DMS114 treated with DMSO at 0.1 percent for 48 hours (cell line): ENCODE data around the gene HDAC8.
"Not testable (repeated sequence)": the region's sequence is repeated elsewhere in the genome, so short reads cannot be mapped to it uniquely, and the experiment has no call there.

Experiments
- DNase-seq: peaks from one replicate; lab custom pipeline; 2025; ENCODE audit not compliant: unreplicated experiment; lab: John Stamatoyannopoulos, UW

The HDAC8 gene

DNA sequence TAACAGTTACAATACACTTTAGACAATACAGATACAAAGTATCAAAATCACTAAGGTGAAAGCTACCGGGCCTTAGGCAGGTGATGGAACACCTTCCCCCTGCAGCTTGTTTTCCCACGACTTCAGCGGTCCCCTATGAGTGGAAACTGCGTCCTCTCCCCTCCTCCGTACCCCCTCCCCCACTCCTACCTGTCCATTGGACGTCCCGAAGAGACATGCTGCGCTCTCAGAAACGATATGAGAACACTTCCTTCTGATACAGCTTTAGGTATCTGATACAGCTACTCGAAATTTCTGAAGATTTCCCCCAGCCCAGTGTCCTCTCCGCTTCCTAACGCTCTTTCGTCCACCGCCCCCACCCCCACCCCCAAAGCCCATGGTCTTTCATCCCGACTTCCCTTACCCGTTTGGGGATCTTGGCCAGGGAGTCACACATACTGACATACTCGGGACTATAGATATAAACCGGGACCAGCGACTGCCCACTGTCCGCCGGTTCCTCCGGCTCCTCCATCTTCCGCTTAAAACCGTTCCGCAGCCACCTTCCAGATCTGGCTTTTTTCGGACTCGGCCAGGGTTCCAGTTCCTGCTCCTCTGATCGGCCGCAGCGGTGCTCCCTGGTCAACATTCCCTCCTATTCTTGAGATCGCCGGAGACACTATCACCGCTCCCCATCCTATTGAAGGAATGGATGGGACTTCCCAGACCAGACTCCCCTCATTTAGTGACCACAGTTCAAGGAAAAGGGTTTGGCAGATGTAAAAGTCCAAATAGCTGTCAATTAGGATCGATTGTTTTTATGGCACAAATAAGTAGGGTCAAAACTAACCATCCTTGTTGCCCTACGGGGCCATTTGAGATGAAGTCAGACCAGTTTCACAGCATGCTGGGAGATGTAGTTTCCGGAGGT, at the start of gene HDAC8:
TSS of gene HDAC8 (minus strand) at position 596 of the 910 bp plus-strand sequence. CDS start at position 514, 82 bp downstream.
- DNase-seq, result peak; percentile 74

DNA sequence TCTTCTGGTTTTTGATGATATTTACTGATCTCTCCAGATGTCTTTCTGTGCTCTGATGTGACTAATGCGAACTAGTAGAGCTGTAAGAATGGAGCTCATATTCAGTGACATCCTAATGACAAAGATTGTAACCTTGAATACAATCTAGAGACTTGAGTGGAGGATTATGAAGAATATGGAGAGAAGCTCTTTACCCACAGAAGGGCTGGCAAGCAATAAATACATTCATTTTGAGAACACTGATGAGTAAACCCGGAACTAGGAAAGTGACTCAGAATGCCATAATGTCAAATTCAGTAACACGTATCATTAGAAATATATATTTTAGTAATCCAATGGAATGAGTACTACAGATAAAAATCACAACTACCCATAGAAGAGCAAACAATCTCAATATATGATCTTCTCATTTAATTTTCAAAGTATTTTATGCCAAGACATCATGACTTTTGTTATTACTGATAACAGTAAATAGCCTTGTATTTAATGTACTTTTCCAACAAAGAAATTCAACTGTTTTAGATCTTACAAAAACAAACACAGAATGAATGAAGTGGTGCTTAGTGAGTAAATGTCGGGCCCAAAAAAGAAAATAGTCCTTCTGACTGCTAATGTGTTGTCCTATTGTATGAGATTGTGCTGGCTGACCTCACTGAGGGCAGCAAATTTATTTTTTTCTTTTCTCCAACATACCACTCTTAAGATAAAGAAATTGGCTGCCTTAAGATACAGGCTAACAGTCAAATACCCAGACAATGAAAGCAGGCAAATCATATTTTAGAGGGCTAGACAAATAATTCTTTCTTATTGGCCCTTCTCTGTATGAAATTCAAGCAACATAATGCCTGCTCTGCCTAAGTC, 49.2 kb upstream of the HDAC8 start:
- no peak for DNase-seq

DNA sequence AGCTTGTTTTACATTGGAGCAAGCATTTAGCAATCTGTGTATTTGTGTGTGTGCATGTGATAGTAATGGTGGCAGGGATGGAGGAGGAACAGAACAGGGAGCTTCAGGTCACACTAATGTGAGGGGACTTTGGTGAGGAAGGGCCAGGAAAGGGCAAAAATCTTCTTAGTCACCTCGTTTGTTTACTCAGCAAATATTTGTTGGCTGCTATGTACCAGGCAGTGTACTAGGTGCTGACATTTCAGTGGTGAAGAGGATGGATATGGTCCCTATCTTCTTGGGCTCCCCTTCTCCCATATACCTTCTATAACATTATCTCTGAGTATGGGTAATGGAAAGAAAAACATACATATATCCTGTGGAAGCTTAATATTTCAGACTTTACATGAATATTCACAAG, 48.5 kb upstream of the HDAC8 start:
- no peak for DNase-seq

DNA sequence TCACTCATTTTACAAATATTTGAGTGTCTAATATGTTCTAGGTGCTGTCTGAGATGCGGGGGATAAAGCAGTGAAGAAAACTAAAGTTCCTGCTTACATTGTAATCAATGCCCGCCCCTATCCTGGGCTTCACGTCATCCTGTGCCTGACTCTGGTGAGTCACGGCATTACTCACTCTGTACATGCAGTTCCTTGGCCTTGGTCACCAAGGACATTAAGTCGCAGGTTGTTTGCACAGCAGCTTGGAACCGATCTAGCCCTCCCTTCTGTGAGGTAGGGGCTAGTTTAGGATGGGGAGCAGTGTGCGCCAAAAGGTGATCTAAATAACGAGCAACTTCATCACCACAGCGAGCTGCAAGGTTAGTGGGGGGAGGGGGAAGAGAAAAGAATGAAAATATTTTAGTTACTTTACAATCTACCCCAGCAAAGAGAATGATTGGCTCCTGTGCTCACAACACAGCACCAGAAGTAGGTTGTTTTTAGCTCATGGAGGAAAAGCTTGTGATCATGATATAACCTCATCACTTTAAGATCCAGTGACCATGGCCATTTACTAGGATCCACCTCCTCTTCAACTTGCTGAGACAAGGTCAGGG, 48.0 kb upstream of the HDAC8 start:
- DNase-seq, result no peak

DNA sequence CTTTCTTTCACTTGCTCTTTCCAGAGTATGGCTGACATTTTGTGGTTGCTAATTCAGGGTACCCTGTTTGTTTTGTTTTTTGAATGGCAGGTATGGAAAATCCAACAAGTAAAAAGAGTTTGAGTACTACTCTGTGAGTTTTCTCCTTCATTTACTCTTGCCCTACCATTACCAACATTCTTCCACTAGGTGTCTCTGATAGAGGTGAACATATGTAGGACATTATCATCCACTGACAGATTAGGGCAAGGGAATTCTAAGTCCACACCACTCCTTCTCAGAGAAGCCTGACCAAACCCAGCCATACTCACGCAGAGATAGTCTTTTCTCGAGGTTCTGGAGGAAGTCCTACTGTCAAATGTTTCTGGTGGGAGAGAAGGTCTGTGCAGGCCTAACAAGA, 36.7 kb upstream of the HDAC8 start:
- no peak for DNase-seq

DNA sequence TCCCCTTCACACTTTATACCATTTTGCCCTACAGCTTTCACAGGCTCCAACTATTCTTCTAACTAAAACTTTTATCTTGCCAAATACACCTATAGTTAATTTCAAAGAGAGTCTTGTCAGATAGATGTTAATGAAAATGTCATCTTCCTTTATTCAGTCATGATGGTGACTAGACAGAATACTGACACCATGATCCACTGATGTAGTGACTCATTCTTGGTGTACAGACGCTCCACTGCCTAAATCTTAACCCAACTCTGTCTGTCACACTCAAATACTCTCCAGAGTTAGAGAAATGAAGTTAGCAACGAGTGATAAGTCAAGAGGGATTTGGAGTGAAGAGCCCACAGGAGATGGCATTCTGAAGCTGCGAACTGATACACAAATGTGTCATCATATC, 32.1 kb upstream of the HDAC8 start:
- no peak for DNase-seq

DNA sequence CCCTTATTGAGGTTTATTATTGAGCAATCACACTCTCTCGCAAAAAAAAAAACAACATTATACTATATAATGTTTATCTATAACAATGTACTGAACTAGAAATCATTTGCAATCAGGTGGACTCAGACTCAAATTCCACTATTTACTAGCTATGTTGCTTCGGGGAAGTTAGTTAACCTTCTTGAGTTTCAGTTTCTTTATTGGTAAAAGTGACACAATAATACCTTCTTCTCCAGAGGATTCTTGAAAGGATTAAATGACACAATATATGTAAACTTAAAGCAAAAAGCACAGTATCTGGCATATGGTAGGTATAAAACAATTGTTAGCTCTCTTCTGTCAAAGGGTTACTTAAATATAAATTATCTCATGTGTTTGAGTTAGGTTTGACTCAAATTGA, 31.5 kb upstream of the HDAC8 start:
- no peak for DNase-seq

DNA sequence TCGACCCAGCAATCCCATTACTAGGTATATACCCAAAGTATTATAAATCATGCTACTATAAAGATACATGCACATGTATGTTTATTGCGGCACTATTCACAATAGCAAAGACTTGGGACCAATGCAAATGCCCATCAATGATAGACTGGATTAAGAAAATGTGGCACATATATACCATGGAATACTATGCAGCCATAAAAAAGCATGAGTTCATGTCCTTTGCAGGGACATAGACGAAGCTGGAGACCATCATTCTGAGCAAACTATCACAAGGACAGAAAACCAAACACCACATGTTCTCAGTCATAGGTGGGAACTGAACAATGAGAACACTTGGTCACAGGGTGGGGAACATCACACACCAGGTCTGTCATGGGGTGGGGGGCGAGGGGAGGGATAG, 18.4 kb upstream of the HDAC8 start:
- DNase-seq, result not testable (repeated sequence)

DNA sequence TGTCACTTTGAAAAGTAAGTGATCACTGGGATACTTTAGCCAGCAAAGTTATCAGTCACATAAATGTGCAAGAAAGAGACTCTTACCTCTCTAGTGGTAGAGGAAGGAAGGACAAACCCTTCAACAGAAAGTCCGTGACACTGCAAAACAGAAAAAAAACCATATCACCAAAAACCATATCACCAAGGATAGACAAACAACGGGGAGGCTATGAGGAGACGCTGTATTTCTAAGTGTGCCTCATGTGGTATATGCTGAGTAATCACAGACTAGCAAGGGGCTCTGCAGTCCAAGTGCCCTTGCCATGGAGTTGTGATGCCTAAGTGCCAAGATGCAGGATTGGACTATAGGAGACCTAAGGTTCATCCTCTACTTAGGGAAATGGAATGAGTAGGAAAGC, 11.5 kb upstream of the HDAC8 start:
- no peak for DNase-seq

DNA sequence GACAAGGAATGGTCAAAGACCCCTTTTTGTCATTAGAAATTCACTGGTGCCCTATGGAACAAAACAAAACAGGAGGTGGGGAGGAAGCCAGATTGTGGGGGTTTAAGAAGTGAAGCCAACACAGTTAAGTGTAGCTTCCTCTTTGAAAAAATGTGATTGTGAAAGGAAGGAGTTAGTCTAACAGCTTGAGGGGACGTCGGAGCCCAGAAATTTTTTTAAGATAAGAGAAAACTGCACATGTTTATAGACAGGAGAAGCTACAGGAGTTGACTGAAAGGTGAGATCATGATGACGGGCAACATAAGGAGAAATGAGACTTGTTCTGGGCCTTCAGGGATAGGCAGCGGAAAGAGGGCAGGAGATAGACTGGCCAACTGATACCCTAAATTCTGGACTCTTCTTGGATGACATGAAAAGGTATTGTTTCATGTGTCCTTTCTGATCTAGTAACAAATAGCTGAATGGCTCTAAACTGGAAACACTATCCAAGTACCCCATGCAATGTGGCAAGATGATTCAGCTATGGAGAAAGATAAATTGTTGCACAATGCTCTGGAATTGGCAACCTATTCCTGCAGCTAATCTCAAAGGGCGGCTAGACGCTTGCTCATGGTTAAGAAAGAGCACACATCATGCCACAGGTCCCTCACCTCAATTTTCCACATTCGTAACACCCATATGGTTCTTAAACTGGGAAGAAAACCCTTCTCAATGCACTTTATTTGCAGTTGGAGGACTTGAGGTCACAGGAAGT, 3.7 kb upstream of the HDAC8 start:
- no peak for DNase-seq

DNA sequence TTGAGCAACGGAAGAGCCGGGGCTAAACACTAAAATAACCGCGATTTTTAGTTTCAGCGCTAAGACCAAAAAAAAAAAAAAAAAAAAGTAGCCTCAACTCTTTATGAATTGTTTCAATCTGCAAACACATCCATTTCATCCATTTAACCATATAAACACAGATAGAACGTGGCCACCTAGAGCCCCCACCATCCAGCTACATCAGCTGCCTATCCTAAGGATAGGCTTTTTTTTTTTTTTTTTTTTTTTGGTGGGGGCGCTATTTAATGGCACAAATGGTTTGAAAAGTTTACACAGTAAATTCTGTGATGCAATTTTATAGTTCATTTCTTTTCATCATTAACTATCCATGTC, 492 bp upstream of the HDAC8 start:
- no peak for DNase-seq

DNA sequence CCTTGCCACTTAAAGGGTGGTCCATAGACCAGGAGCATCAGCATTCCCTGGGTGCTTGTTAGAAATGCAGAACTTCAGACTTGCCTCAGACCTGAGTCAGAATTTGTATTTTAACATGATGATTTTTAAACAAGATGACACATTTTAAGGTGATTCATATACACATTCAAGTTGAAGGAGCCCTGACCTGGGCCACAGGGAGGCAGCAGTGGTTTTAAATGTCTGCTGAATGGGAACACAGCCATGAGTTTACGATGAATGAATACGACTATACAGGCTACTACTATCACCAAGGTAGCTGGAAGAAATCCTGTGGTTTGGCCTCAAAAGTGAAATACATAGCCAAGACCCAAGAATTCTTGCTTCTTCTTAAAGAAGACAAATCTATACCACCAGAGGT, 2.9 kb downstream of the HDAC8 start:
- no peak for DNase-seq

DNA sequence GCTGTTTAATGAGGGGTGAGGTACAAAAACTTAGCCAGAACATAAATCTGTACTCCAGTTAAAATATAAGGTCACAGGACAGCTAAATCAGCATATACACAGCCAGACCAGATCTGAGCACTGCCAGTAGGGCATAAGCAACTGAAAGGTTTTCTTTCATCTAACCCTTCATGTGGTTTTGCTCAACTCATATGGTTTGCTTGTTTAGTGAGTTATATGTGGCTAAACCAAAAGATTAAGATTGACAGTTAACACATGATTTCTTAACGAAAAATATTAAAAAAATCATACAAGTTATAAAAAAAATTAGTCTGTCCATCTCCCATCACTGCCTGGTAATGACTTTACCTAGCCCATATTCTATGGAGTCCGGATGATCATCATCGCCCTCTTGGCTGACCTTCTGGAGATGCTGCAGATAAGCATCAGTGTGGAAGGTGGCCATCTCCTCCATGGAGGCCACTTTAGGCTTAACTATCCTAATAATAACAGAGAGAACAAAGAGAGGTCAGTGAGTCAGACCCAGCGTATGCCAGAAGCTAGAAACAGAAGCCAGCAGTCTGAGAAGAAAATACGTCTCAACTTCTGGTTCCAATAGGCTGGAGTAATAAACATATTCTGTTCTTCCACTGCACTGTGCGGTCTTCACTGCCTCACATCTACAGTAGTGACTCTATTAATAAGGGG, 4.1 kb downstream of the HDAC8 start:
- no peak for DNase-seq

DNA sequence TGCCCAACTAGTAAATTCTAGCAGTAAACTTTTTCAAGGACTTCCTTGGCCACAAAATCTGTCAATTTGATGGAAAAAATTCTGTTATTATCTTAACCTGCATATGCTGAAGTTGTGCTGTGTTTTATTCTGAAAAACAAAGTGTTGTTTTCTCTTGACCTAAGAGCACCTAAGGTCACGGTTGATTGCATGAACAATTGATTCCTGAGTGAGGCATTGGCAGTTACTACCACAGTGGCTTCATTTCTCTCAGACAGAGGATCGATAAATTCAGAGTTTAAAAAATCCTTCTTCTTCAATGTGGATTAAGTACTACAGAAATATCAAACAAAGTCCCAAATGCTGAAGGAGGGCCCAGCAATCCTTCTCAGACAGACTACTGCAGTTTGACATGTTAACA, 6.2 kb downstream of the HDAC8 start:
- DNase-seq, result no peak

DNA sequence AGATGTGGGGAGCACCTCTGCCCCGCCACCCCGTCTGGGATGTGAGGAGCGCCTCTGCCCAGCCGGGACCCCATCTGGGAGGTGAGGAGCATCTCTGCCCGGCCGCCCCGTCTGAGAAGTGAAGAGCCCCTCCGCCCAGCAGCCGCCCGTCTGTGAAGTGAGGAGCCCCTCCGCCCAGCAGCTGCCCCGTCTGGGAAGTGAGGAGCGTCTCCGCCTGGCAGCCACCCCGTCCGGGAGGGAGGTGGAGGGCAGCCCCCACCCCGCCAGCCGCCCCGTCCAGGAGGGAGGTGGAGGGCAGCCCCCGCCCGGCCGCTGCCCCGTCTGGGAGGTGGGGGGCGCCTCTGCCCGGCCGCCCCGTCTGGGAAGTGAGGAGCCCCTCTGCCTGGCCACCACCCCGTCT, 13.0 kb downstream of the HDAC8 start:
- not testable (repeated sequence) for DNase-seq

DNA sequence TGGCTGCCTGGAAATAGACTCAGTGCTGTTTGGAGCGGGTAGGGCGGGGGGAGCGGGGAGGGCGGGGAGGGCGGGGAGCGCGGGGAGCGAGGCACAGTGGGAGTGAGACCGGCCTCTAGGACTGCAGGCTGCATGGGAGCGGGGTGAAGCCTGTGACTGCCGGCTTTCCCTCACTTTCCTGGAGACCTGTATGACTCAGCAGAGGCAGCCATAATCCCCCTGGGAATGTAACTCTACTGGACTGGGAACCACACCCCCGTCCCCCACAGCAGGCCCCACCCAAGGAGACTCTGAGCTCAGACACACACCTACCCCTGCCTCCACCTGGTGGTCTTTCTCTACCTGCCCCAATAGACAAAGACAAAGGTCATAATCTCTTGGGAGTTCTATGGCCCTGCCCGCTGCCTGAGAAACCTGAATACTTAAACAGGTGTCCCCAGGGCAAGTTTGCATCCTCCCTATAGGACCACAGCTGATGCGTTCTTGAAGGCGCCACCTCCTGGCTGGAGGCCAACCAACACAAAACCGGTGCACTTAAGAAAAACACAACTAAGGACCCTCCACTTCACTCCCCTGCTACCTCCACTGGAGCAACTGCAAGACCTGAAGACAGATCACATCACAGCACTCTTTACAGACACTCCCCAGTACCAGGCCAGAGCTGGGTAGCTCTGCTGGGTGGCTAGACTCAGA, 18.0 kb downstream of the HDAC8 start:
- DNase-seq, result no peak

DNA sequence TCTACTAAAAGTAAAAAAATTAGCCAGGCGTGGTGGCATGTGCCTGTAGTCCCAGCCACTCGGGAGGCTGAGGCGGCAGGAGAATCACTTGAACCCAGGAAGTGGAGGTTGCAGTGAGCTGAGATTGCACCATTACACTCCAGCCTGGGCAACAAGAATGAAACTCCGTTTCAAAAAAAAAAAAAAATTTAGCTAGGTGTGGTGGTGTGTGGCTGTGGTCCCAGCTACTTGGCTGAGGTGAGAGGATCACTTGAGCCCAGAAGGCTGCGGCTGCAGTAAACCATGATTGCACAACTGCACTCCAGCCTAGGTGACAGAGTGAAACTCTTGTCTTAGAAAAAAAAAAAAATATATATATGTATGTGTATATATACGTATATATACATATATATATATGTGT, 20.2 kb downstream of the HDAC8 start:
- DNase-seq, result not testable (repeated sequence)

DNA sequence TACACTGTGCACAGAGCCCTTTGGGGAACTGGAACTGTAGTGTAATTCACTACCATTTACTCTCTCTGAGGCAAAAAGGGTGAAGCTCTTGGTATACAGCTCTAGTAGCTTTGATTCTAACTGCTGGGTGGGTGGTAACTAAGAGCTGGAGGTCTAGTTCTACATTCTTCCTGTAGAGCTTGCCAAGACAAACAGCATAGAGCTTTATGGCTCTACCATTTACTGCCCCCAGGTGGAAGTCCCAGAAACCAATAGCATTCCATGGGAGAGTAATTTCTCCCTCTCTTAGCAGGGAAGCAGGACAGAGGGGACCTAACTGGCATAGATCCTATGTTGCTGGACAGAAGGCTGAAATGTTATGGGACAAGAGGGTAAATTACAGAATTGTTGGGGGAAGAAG, 26.7 kb downstream of the HDAC8 start:
- DNase-seq, result no peak

DNA sequence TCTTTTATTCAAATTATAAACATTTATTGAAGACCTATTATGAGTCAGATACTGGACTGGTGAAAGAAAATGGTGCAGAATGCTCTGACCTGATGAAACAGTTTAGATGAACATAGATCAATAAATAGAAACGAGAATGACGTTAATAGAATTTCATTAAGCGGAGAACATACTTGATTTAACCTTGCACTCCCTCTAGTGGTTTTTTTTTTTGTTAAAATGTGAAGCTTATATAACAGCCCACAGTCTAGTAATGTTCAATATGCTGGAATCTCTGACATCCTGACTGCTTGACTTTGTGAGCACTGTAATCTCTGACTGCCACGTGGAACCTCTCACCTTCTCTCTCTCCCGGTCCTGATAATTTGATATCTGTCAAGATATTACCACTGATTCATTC, 32.3 kb downstream of the HDAC8 start:
- no peak for DNase-seq

DNA sequence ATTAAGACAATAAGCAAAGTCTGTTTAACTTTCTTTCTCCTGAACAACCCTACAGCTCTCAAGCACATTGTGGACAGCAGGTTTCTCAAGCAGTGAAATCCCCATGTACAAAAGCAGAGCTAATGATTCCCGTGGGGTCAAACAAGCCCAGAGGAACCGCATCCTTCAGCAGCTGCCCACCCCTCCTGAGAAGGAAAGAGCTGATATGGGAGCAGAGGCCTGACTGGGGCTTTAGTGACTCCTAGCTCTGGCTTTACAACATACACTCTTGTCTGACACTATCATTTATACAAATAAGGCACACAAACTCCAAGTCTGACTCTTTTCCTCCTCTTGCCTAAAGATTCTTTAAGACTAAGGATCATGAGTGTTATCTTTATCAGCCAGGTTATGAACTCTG, 32.8 kb downstream of the HDAC8 start:
- DNase-seq, result no peak
